ENCODE data around the gene OS9. TPM values are rescaled to one million over a fixed set of nuclear protein-coding genes. Genes with fewer than 3 reads are reported as not detected.

OS9 gene
- polyA plus RNA-seq, 12 donors: 98.8 to 179 (median 121) TPM; not detected in 1

DNA sequence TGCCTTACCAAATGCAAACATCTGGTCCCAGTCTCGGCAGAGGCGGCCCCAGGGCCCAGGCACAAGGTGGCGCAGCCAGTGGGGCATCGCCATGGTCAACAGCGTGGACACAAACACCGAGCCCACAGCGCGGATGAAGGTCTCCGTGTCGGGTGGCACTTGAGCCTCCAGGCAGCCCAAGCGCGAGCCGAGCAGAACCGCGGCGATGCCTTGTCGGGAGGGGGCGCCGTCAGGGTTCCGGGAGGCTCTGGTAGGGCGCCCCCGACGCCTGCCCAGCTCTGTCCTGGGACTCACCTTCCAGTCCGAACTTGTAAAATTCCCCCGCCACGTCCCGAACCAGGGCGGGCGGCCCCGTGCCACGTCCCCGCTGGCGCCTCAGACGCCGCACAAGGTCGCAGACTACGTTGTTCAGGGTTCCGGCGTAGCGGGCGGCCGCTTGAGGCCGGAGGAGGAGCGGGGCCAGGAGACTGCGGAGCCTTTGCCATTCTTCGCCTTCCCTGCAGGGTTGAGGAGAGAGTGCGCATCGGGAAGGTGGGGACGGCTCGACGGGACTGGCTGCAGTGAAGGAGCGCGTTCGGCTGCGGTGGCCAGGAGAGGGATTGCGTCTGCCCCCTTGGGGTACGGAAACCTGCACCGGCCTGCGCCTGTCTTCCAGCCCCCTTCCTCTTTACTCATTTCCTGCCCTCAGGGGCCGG is 71.2 kb downstream of the OS9 start:
- no peak for DNase-seq

DNA sequence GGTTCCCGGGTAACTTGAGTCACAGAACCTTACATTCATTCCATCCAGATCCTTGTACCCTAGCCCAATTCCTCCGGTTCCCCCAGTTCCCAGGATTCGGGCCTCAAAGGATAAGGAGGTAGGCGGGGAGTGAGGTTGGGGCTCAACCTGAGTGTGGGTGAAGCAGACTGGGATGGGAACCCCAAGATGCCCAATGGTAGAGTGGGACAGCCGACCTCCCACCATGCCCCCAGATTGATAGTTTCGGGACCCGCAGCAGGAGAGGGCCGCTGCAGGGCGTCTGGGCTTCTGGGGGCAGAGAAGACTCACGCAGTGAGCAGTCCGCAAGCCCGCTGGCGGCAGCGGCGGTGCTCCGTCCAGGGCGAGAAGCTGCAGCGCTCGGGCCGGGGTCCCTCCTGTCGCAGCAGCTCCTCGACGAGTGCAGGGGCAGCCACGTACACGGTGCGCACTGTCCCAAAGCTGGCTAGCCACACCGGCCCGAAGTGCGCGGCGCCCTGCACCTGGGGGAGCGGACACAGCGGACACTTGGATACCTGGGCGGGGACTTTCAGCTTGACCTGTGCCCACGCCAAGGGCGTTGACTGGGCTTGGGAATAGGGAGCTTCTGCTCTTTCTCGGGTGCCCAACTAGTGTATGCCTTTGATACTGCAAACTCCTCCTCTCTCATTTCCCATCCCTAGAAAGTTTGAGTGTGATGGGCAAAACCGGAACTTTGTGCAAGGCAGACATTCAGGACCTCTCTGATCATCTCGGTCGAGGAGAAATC is 71.9 kb downstream of the OS9 start:
- DNase-seq: no peak

GRCh38 chr12:57766464-57767304 is 72.8 kb downstream of the OS9 start, which contains the start of gene CYP27B1:
TSS of gene CYP27B1 (minus strand) at chr12:57767078. CDS start at chr12:57767041, 37 bp downstream.
- no peak for DNase-seq

DNA sequence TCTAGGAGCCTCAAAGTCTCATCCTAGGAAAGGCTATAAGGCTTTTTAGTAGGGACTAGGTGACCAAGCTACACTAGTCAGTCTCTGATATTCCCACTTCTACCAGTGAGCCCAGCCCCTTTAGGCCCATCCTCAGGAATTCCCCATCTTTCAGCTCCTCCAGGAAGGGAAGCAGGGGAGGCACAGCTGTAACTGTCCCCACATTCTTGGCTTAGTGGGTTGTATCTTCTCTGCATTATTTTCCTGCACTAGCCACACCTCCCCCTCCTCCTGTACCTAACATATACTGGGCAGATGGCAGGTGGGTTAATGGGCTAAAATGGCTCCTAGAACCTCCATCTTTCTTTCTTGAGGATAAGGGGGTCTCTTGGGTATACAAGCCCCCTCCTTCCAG is 73.4 kb downstream of the OS9 start:
- DNase-seq: no peak

DNA sequence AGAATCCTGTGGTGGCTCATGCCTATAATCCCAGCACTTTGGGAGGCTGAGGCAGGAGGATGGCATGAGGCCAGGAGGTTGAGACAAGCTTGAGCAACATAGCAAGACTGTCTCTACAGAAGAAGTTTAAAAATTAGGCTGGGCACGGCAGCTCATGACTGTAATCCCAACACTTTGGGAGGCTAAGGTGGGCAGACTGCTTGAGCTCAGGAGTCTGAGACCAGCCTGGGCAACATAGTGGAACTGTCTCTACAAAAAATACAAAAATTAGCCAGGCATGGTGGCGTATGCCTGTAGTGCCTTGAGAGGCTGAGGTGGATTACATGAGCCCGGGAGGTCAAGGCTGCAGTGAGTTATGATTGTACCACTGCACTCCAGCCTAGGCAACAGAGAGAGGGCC is 73.9 kb downstream of the OS9 start:
- DNase-seq: no peak

- no peak for DNase-seq
These were observed 75.7 kb downstream of the OS9 start for GRCh38 chr12:57769594-57769993.

DNA sequence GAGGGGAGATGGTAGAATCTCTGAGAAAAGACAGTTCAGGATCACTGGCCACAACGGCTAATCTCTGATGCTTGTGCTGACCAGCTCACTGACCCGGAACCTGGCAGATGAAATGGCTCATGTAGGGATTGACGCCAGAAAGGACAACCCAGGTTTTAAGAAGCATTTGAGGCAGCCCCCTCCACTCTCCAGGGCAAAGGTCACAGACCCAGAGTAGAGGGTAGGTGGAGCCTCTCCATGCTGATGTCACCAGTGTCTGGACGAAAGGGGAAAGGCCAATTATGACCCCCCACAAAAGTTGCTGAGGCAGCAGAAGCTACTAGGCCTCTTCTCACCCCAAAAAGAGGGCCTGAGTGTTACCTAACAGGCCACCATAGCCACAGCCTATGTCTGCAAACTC is 76.8 kb downstream of the OS9 start:
- no peak for DNase-seq

Other genes with a start within 250 kb of the OS9 start
- gene INHBE, start 238.8 kb upstream of the OS9 start, polyA plus RNA-seq (ENCODE audit: insufficient read length in 12 of 12): 1 to 10 TPM in 10 of 12 donors, not detected in 2; 1.0 to 3.4 (median 2.2) TPM
- gene GLI1, start 234.3 kb upstream of the OS9 start, polyA plus RNA-seq (ENCODE audit: insufficient read length in 12 of 12): 10 to 100 TPM in 6 of 12 donors, 1 to 10 TPM in 5, not detected in 1; 4.9 to 48.6 (median 10.1) TPM
- 10 to 100 TPM in 2 of 12 donors, 1 to 10 TPM in 9, not detected in 1; 3.4 to 18.7 (median 5.6) TPM for gene ARHGAP9, start 214.3 kb upstream of the OS9 start, polyA plus RNA-seq (ENCODE audit: insufficient read length in 12 of 12)
- 100 to 1,000 TPM in 4 of 12 donors, 10 to 100 TPM in 7, not detected in 1; 77.3 to 150 (median 93.0) TPM for gene MARS1, start 206.1 kb upstream of the OS9 start, polyA plus RNA-seq (ENCODE audit: insufficient read length in 12 of 12)
- gene DDIT3, start 173.6 kb upstream of the OS9 start, polyA plus RNA-seq (ENCODE audit: insufficient read length in 12 of 12): 10 to 100 TPM in 10 of 12 donors, 1 to 10 TPM in 1, not detected in 1; 8.5 to 15.6 (median 13.2) TPM
- gene MBD6, start 171.3 kb upstream of the OS9 start, polyA plus RNA-seq (ENCODE audit: insufficient read length in 12 of 12): 10 to 100 TPM in 11 of 12 donors, not detected in 1; 28.7 to 61.8 (median 39.2) TPM
- gene DCTN2, start 146.9 kb upstream of the OS9 start, polyA plus RNA-seq (ENCODE audit: insufficient read length in 12 of 12): 100 to 1,000 TPM in 11 of 12 donors, not detected in 1; 142 to 314 (median 155) TPM
- 1 to 10 TPM in 1 of 12 donors, under 1 TPM in 10, not detected in 1; 0.04 to 5.2 (median 0.21) TPM for gene KIF5A, start 144.1 kb upstream of the OS9 start, polyA plus RNA-seq (ENCODE audit: insufficient read length in 12 of 12)
- gene PIP4K2C, start 102.9 kb upstream of the OS9 start, polyA plus RNA-seq (ENCODE audit: insufficient read length in 12 of 12): 10 to 100 TPM in 11 of 12 donors, not detected in 1; 11.2 to 20.7 (median 12.2) TPM
- 10 to 100 TPM in 11 of 12 donors, not detected in 1; 20.8 to 48.7 (median 27.1) TPM for gene DTX3, start 89.3 kb upstream of the OS9 start, polyA plus RNA-seq (ENCODE audit: insufficient read length in 12 of 12)
- gene ARHGEF25, start 82.7 kb upstream of the OS9 start, polyA plus RNA-seq (ENCODE audit: insufficient read length in 12 of 12): 10 to 100 TPM in 11 of 12 donors, not detected in 1; 24.8 to 40.3 (median 34.3) TPM
- 10 to 100 TPM in 1 of 12 donors, 1 to 10 TPM in 10, not detected in 1; 1.7 to 12.2 (median 2.6) TPM for gene B4GALNT1, start 60.9 kb upstream of the OS9 start, polyA plus RNA-seq (ENCODE audit: insufficient read length in 12 of 12)
- gene AGAP2, start 44.6 kb downstream of the OS9 start, polyA plus RNA-seq (ENCODE audit: insufficient read length in 12 of 12): 10 to 100 TPM in 3 of 12 donors, 1 to 10 TPM in 8, not detected in 1; 5.4 to 36.1 (median 8.7) TPM
- 10 to 100 TPM in 11 of 12 donors, not detected in 1; 40.6 to 55.8 (median 46.6) TPM for gene TSPAN31, start 50.9 kb downstream of the OS9 start, polyA plus RNA-seq (ENCODE audit: insufficient read length in 12 of 12)
- 100 to 1,000 TPM in 11 of 12 donors, not detected in 1; 106 to 176 (median 131) TPM for gene CDK4, start 58.2 kb downstream of the OS9 start, polyA plus RNA-seq (ENCODE audit: insufficient read length in 12 of 12)
- gene MARCHF9, start 61.0 kb downstream of the OS9 start, polyA plus RNA-seq (ENCODE audit: insufficient read length in 12 of 12): 10 to 100 TPM in 3 of 12 donors, 1 to 10 TPM in 8, not detected in 1; 5.1 to 12.2 (median 7.8) TPM
- gene CYP27B1, start 72.9 kb downstream of the OS9 start, polyA plus RNA-seq (ENCODE audit: insufficient read length in 12 of 12): 1 to 10 TPM in 5 of 12 donors, under 1 TPM in 5, not detected in 2; 0.43 to 1.6 (median 0.86) TPM
- 10 to 100 TPM in 11 of 12 donors, not detected in 1; 17.1 to 31.8 (median 24.4) TPM for gene METTL1, start 78.0 kb downstream of the OS9 start, polyA plus RNA-seq (ENCODE audit: insufficient read length in 12 of 12)
- gene EEF1AKMT3, start 78.5 kb downstream of the OS9 start, polyA plus RNA-seq (ENCODE audit: insufficient read length in 12 of 12): 10 to 100 TPM in 1 of 12 donors, 1 to 10 TPM in 10, not detected in 1; 5.5 to 13.3 (median 7.6) TPM
- 10 to 100 TPM in 11 of 12 donors, not detected in 1; 19.0 to 32.7 (median 27.3) TPM for gene TSFM, start 88.7 kb downstream of the OS9 start, polyA plus RNA-seq (ENCODE audit: insufficient read length in 12 of 12)
- 10 to 100 TPM in 10 of 12 donors, 1 to 10 TPM in 1, not detected in 1; 8.7 to 35.0 (median 25.0) TPM for gene AVIL, start 124.6 kb downstream of the OS9 start, polyA plus RNA-seq (ENCODE audit: insufficient read length in 12 of 12)
- 100 to 1,000 TPM in 11 of 12 donors, not detected in 1; 178 to 219 (median 201) TPM for gene CTDSP2, start 152.6 kb downstream of the OS9 start, polyA plus RNA-seq (ENCODE audit: insufficient read length in 12 of 12)
- 10 to 100 TPM in 7 of 12 donors, 1 to 10 TPM in 4, not detected in 1; 4.6 to 14.1 (median 11.4) TPM for gene ATP23, start 247.4 kb downstream of the OS9 start, polyA plus RNA-seq (ENCODE audit: insufficient read length in 12 of 12)

Measured in muscle of arm (tissue), 12 donors.